GM12874 (cell line): ENCODE results near the gene SHOC2.

Experiments used
- CTCF ChIP-seq: IDR thresholded peaks from 2 replicates; pipeline ENCODE4 v1.5.1; 2011; ENCODE audit warnings: low read depth, mild to moderate bottlenecking, control low read depth, low read length, moderate library complexity; ENCODE audit not compliant: insufficient read depth

SHOC2 gene

GRCh38 chr10:110977662-110978061, 58.3 kb downstream of the SHOC2 start:
- no peak for TF ChIP-seq CTCF

DNA sequence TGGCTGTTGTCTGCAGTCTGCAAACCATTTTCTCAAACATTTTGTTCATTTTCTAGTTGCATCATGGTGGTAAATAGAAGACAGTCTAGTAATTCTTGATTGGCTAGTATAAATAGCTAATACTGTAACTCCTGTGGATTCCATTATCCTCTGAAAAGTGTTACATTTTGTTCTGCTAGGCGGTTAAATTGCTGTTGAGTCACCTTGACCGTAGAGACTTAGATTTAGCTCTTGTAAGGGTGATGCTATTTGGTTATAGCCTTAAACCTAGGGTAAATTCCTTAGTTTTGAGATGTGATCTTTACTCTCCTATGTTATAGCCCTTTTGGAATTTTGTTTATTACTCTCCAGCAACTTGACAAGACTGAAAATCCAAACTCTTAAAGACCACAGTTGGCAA, 58.8 kb downstream of the SHOC2 start:
- no peak for TF ChIP-seq CTCF

- TF ChIP-seq CTCF: no peak
These were observed 60.2 kb downstream of the SHOC2 start for GRCh38 chr10:110979611-110980010.

- TF ChIP-seq CTCF: no peak
These were observed 61.4 kb downstream of the SHOC2 start for GRCh38 chr10:110980807-110981206.

DNA sequence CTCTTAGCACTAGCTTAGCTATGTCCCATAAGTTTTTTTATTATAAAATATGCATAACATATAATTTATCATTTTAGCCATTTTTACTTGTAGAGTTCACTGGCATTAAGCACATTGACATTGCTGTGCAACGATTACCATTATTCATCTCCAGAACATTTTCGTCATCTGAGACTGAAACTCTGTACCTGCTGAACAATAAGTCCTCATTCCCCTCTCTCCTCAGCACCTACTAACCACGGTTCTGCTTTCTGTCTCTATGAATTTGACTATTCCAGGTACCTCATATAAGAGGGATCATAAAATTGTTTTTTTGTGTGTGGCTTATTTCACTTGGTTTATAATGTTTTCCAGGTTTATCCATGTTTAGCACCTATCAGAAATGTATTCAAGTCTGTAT, 64.1 kb downstream of the SHOC2 start:
- TF ChIP-seq CTCF: no peak

GRCh38 chr10:110985497-110986275, 66.3 kb downstream of the SHOC2 start:
- TF ChIP-seq CTCF: no peak

DNA sequence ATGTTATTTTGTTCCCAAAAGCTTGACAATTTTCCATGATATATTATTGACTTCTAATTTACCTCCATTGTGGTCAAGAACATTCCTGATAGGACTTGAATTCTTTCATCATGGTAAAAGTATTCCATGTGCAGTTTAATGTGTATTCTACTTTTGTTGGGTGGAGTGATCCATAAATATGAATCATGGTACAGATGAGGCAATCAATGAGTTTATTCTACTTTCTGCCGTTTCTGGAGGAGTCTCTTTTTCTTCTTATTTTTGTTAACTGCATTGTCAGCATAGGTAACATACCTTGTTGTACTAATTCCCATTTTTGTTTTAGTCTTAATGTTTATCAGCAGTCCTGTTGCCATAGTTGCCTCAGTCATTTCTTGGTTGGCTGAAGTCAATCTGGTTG, 69.6 kb downstream of the SHOC2 start:
- TF ChIP-seq CTCF: no peak
